H4 (cell line): ENCODE measurements around the gene EPB41. TPM values are rescaled to one million over a fixed set of nuclear protein-coding genes. Genes with fewer than 3 reads are reported as not detected.
"Not testable (repeated sequence)": the region's sequence is repeated elsewhere in the genome, so short reads cannot be mapped to it uniquely, and the experiment has no call there.

Experiments
- DNase-seq: peaks from one replicate; pipeline ENCODE4 v3.0.0-alpha.2; 2015; ENCODE audit warnings: low spot score
- total RNA-seq: library from RNA; depleted of rRNA; stranded (reverse); fragments of >200 nt; shearing (Covaris generic); gene quantifications from 2 replicates; pipeline ENCODE4 v1.2.3, GENCODE V29; 2014

The EPB41 gene
- total RNA-seq, 1 experiment from 2014 or later: 26.9 TPM

DNA sequence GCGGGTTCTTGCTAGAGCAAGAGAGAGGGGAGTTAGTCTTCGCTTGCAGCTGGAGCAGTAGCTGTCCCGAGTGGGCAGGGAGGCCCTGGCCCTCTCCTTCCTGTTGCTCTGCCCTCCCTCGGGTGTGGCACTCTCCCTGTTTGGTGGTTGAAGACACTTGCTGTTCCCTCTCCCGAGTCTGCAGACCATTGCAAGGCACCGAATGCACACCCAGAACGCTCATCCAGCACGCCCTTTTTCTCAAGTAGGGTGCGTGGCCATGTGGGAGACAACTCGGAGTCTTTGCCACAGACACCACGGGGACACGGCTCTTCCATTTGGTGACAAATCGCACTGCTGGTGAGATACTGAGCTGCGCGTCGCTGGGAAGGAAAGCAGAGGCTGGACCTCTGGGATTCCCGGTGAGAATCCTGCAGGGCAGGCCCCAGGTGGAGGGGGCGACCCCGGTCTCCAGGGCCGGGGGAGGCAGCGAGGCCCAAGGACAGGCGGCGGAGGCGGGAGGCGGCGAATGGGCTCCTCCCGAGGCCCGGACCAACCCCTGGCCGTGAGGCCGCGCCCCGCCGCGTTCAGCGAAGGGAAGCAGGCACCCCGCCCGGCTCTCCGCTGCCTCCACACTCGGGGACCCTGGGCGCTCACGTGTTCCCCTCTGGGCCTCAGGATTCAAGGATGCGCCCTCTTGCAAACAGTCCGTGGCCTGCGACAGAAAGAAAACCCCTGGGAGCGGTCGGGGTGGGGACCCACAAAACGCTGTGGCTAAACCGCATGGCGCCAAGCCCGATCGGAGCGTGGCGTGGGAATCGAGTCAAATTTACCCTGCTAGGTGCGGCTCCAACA, 219.7 kb downstream of the EPB41 start:
- DNase-seq: no peak

DNA sequence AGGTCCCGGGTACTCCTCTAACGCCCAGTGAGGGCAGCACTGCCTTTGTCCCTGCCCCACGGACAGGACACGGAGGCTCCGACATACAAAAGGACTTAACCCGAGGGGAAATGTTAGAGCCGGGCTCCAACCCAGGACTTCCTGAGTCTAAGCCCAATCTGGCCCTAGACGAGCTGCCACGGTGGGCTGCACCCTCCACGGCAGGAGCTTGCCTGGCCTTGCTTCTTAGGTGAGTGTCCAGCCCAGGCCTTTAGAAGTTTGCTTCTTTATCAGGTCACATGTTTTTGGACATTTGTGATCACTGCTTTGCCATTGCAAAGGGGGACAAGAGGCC, 220.3 kb downstream of the EPB41 start:
- no peak for DNase-seq

DNA sequence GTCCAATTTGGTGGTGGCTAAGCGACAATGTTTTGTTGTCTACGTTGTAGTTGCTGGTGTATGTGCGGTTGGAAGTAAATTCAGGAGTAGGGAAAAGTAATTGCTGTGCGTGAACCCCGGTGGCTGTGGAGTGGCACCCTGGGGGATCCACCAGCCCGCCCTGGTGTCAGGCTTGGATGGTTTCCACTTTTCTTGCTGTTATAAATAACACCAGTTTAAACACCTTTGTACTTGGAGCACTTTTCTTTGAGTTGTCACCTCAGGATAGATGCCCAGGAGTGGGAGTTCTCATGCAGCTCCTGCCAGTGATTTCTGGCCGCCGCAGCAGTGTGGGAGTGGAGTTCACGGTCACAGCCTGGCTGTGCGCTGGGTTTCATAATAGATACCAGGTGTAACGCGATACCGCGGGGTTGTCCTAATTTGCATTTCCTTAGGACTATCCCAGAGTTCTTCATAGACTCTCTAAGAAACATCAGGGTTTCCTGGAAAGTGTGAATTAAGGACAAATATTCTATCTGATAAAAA, 222.1 kb downstream of the EPB41 start:
- DNase-seq: no peak

DNA sequence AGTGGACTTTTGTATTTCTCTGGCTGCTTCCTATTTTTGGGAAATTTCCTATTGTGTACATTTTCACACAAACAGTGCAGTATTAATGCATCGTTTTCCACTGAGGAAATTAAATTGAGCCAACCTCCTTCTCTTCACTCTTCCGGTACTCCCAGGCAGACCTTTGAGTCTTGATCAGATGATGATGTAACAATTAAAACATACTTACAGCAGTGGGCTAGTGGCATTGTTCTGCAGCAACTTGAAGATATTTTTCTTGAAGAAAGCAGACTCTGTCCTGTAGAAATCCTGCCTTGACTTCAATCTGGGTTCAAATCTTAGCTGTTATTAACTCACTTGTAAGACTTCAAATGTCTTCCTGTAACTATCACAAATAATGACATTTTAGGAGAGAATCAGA, 228.3 kb downstream of the EPB41 start:
- DNase-seq: no peak

DNA sequence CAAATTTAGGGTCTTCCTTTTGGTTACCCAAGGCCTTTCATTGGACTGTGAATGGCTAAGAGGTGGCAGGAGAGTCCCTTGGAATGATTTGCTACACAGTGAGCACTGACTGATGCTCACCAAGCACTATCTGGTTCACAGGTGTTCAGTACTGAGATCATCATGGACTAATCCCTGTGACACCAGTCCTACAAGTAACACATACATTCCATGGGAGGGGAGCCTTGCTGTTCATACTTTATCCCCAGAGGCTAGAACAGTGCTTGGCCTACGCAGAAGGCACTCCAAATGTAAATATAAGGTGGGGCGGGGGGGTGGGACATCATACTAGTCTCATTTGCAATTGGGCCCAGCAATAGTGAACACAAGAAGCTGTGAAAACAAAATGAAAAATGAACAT, 229.8 kb downstream of the EPB41 start:
- no peak for DNase-seq

DNA sequence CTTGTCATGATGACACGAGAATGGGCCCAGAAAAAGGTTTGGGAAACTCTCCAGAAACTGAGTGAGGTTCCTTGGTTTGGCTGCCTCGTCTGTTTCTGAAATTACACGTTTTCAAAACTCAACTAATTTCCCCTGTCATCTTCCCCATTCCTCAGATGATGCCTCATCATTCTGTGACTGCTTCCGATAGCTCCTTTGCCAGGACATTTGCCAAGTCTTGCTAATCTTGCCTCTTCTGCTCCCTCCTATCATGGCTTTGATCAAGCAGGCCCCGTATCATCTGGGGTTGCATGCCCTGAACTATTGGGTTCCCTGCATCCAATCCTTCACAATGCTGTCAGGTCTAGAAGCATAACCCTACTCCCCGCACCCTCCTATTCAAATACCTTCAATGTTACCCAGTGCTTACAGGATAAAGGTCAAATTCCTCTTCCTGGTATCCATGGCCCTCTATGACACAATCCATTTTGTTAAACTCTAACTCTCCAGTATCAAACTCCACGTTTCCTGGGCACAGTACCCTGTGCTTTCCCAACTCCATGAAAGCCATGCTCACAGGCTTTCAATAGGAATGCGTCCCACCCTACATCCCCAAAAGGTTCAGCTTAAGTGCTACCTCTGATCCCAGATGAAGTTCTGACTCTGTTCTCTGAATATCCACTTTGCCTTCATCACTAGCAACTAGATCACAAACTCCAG, 231.5 kb downstream of the EPB41 start:
- no peak for DNase-seq

DNA sequence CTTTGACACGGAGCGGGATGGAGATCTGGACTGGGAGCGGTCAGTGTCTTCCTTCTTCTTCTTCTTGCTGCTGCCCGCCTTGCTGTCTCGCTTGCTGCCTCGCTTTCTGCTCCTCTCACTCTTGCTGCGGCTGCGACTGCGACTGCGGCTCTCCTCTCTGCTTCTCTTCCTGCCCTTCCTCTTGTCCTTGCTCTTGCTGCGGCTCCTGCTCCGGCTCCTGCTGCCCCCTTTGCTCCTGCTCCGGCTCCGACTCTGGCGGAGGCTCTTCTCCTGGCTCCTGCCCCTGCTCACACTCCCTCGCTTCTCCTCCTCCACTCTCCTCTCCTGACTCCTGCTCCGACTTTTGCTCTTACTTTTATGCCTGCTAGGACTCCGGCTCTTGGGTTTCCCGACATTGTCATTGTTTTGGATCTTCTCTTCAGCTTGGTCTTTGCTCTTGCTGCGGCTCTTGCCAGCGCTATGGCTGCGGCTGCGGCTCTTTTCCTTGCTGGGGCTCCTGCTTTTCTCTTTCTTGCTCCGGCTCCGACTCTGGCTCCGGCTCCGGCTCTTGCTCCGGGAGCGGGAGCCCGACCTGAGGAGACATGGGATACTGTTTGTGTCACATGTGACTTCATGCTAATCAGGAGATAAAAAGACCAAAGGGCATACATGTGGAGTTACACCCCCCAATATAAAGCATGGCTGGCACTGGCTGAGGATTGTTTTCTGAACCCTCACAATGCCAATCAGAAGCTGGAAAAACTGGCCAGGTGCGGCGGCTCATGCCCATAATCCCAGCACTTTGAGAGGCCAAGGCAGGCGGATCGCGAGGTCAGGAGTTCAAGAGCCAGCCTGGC, 234.5 kb downstream of the EPB41 start:
- no peak for DNase-seq

DNA sequence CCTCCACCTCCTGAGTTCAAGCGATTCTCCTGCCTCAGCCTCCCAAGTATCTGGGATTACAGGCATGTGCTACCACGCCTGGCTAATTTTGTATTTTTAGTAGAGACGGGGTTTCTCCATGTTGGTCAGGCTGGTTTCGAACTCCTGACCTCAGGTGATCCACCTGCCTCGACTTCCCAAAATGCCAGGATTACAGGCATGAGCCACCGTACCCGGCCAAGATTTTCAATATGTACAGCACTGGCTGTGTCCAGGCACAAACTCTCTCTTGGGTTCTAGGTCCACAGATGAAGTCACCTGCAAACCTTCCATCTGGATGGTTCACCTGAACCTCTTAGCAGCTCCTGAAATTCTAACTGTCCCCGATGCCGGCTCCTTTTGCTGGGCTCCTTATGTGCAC, 236.0 kb downstream of the EPB41 start:
- DNase-seq: not testable (repeated sequence)

DNA sequence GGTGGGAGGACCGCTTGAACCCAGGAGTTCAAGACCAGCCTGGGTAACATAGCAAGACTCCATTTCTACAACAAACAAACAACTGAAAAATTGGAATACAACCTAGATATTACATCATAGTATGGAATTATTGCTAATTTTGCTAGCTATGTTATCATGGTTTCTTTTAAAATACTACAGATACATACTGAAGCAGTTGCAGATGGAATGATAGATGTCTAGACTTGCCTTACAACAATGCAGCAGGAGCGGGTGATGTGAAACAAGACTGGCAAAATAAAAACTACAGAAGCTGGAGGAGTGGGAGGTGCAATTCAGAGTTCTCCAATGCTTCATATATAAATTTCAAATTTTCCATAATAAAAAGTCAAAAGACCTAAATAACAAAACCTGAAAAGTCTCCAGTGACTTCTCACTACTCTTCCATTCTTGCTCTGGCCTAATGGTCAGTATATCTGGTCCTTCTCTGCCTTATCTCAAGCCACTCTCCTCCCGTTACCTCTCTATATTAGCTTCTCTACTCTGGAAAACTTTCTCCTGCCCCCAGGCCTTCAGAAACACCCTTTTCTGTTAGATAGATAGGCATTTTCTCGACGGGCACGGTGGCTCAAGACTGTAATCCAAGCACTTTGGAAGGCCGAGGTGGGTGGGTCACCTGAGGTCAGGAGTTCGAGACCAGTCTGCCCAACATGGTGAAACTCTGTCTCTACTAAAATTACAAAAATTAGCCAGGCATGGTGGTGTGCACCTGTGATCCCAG, 237.9 kb downstream of the EPB41 start:
- DNase-seq: no peak

DNA sequence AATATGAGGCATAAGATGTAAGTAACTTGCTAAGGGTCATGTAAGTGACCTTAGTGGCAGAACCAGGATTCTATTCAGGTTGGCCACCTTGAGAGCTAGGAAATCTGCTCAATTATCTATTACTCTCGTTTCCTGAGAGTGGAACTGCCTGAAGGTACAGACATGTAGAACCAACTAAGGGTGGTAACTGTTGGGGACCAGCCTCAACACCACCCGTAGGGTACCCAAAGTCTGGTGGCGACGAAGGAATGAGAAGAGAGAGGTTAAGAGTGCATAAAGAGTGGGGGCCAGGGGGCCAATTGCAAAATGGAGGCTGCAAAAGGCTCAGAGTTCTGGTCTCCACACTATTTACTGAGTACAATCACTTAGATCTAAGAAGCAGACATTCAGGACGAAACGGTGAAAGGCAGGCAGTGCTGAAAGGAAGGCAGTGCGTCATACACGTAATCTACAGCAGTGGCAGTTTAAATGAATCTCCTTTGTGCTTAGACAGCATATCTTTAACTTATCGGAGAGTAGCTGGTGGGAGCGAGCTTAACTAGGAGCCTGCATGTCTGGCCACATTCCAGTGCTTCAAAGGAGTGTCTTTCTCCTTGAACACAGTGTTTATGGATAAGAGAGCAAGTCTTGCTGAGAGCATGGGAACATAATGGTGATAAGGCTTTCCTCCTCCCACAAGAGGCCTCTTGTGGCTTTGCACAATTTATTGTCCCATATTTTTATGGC, 242.3 kb downstream of the EPB41 start:
- DNase-seq: no peak

DNA sequence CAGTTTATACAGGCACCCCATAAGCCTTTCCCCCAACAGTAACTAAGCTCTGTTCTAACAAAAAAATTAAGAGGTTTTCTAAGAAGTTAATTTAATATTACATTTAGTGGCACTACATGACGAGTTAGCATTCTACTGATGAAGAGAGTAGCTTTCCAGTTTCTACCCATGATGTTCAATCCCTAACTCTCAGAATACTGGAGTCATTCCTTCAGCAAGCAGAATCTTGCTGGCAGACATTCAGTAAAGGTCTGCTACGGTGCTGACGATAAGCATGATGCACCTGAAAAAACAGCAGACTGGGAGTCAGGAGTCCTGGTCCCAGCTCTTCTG, 242.9 kb downstream of the EPB41 start:
- DNase-seq: no peak

DNA sequence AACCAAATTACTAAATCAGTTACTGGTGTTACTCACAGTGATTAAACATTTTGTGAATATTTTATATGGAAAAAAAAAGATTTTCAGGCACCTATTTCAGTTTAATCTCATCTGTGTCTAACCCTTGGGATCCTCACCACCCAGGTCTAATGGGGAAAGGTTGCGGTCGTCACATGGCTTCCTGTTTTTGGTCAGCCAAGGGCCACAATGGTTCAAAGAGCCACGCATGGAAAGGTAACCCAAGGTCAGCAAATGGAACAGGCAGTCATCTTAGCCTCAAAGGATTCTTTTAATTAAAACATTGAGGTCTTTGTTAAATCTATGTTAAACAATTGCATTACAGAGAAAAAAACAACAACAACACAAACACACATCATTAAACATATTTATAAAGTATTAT, 245.4 kb downstream of the EPB41 start:
- DNase-seq: no peak

DNA sequence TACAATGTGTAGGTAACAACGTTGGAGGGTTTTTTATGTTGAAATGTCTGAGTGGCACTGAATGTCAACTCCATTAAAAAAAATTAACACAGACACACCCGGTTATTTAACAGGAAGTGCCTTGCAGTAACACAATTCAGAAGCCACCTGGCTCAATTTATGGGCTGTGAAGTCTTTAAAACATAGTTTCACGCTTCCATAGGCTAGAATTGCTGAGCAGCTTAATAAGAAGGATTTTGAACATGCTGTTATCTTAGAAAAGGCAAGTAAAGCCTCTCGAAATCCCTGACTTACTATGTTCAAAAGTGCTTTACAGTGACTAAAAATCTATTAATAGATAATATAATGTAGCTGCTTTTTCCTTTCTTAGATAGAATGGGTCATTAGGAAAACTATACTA, 247.7 kb downstream of the EPB41 start:
- DNase-seq: no peak

DNA sequence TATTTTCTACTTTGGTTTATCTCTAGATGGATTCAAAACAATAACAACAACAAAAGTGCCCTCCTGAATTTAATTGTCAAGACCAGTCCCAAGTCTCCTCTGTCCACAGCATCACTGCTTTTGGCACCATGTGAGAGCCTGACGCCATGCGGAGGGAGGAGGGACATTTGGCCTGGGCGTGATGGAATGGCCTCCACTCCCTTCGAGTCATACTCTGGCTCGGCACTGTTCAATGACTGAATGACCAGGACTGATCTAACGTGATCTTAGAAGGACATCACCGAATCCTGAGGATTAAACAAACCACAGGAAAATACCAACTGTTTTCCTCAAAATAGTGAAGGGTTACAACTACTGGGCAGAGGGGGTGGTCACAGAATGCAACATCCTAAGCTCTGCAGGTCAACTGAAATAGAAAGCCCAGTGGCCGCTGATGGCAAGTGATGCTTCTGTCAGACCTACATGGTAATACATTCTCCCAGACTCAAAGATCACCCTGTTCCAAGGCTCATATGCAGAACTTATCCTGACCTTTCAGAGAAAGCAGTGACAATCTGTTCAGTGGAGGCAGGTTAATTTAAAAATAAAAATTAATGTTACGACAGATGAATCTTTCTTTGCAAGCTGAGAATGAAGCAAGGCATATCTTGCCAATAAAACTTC, 248.2 kb downstream of the EPB41 start:
- no peak for DNase-seq

DNA sequence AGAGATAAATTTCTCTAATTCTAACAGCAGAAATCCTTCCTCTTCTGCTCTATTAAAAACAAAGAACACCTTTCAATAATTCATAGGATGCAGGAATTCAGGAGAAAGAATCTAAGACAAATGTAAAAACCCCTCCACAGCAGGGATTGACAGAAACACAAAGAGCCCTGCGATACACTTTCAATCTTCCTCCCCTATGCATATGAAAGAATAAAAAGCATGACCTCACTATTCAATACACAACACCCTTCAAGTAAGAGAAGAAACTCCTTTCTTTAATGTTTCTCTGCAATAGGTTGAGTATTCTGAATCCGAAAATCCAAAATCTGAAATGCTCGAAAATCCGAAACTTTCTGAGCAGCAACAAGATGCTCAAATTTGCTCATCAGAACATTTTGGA, 250.2 kb downstream of the EPB41 start:
- no peak for DNase-seq

DNA sequence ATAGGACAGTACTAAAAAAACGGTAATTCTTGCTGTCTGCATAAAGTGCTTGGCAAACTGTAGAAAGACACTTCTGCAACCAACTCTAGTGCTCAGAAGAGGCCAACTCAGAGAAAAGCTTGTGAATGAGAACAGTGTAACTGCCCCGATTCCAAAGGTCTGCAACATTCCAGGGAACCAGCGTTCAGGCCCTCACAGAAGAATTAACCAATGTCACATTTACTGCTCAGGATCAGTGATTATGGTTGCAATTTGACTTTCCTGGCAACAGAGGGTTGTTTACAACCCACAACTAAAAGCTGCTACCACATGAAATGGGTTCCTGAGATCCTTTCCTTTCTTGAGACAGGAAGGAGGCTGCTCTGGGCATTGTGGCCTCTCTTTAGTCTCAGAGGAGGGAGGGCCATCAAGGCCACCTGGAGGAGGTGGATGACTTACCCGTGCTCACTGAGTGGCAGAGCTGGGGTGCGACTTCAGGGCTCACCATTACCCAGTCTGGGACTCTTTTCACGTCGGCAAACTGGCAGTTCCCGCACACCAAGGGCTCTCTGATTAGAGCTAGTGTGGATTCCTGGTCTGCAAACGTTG, 252.0 kb downstream of the EPB41 start:
- DNase-seq: no peak

DNA sequence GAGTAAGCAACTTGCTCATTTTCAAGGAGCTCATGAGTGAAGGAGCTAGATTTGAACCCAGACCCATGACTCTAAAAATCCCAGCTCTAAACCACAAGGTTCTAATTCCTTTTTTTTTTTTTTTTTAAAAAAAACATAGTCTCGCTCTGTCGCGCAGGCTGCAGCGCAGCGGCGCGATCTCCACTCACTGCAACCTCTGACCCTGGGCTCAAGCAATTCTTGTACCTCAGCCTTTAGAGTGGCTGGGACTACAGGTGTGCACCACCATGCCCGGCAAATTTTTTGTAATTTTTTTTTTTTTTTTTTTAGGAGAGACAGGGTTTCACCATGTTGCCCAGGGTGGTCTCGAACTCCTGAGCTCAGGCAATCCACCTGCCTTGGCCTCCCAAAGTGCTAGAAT, 253.5 kb downstream of the EPB41 start:
- no peak for DNase-seq
